ENCODE data around the gene CASTOR1. TPM values are rescaled to one million over a fixed set of nuclear protein-coding genes. Genes with fewer than 3 reads are reported as not detected.

Gene CASTOR1
- total RNA-seq, 1 donor from 2014 or later: 17.2 TPM

DNA sequence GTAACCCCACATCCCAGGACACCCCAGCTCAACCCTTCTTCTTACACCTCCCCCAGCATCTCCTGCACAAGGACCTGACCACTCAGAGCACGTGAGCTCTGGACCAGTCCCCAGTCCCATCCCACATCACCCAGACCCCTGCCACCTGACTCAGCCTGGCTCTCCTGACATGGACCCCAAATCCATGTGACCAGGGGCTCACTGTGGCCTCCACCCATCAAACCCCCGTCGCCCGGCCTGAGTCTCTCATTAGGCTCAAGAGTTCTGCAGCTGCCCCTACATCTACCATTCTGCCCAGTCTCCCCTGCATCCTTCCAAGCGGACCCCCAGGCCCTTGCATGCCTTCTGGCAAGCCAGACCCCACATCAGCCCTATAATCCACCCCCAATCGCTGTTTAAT, 40.8 kb downstream of the CASTOR1 start:
- peaks cover 19% of the 10 kb centered on the region for H3K27me3 Mint-ChIP-seq (ENCODE audit: unreplicated experiment)
- no peaks in the 10 kb centered on the region for H3K36me3 Mint-ChIP-seq (ENCODE audit: low read depth, unreplicated experiment)
- no peak overlapping the region for H3K4me3 Mint-ChIP-seq (ENCODE audit: unreplicated experiment)
- H3K9me3 Mint-ChIP-seq (ENCODE audit: unreplicated experiment): no peaks in the 10 kb centered on the region
- DNase-seq (ENCODE audit: low spot score): no peak
- no peak overlapping the region for H3K27ac Mint-ChIP-seq (ENCODE audit: unreplicated experiment)
- H3K4me1 Mint-ChIP-seq (ENCODE audit: unreplicated experiment): peaks cover 8% of the 10 kb centered on the region
- TF ChIP-seq, protein P1, sequence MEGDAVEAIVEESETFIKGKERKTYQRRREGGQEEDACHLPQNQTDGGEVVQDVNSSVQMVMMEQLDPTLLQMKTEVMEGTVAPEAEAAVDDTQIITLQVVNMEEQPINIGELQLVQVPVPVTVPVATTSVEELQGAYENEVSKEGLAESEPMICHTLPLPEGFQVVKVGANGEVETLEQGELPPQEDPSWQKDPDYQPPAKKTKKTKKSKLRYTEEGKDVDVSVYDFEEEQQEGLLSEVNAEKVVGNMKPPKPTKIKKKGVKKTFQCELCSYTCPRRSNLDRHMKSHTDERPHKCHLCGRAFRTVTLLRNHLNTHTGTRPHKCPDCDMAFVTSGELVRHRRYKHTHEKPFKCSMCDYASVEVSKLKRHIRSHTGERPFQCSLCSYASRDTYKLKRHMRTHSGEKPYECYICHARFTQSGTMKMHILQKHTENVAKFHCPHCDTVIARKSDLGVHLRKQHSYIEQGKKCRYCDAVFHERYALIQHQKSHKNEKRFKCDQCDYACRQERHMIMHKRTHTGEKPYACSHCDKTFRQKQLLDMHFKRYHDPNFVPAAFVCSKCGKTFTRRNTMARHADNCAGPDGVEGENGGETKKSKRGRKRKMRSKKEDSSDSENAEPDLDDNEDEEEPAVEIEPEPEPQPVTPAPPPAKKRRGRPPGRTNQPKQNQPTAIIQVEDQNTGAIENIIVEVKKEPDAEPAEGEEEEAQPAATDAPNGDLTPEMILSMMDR (IDR thresholded peaks at IDR 0.05; ENCODE audit: unreplicated experiment): no peak

DNA sequence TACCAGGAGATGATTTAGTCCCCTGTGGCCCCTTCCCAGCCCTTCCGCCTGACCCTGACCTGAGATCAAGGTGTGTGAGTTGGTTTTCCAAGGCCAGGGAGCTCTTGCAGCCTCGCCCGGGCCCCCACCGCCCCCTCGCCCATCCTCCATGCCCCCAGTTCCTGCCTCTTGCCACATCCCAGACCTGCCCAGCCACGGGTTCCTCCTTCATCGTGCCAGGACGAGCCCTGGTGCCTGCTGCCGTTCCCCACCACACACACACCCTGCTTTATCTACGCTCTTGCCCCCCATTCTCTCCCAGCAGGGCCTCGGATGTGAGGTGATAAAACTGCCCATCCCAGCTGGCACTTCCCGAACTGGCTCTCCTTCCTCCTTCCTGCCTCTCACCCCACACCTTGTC, 41.3 kb downstream of the CASTOR1 start:
- peaks cover 4% of the 10 kb centered on the region for H3K4me1 Mint-ChIP-seq (ENCODE audit: unreplicated experiment)
- H3K36me3 Mint-ChIP-seq (ENCODE audit: low read depth, unreplicated experiment): no peaks in the 10 kb centered on the region
- H3K4me3 Mint-ChIP-seq (ENCODE audit: unreplicated experiment): no peak overlapping the region
- TF ChIP-seq, protein P1 (IDR thresholded peaks at IDR 0.05; ENCODE audit: unreplicated experiment): no peak
- DNase-seq (ENCODE audit: low spot score): no peak
- H3K9me3 Mint-ChIP-seq (ENCODE audit: unreplicated experiment): no peaks in the 10 kb centered on the region
- no peak overlapping the region for H3K27ac Mint-ChIP-seq (ENCODE audit: unreplicated experiment)
- peaks cover 20% of the 10 kb centered on the region for H3K27me3 Mint-ChIP-seq (ENCODE audit: unreplicated experiment)

GRCh38 chr22:30247561-30247960, 41.7 kb downstream of the CASTOR1 start:
- no peak overlapping the region for H3K27ac Mint-ChIP-seq (ENCODE audit: unreplicated experiment)

GRCh38 chr22:30246814-30247376, 42.4 kb downstream of the CASTOR1 start:
- no peak overlapping the region for H3K27ac Mint-ChIP-seq (ENCODE audit: unreplicated experiment)
- no peaks in the 10 kb centered on the region for H3K36me3 Mint-ChIP-seq (ENCODE audit: low read depth, unreplicated experiment)
- peaks cover 19% of the 10 kb centered on the region for H3K27me3 Mint-ChIP-seq (ENCODE audit: unreplicated experiment)
- no peak for DNase-seq (ENCODE audit: low spot score)
- TF ChIP-seq, protein P1 (IDR thresholded peaks at IDR 0.05; ENCODE audit: unreplicated experiment): no peak
- H3K4me3 Mint-ChIP-seq (ENCODE audit: unreplicated experiment): no peak overlapping the region
- no peaks in the 10 kb centered on the region for H3K4me1 Mint-ChIP-seq (ENCODE audit: unreplicated experiment)
- H3K9me3 Mint-ChIP-seq (ENCODE audit: unreplicated experiment): no peaks in the 10 kb centered on the region

More at GRCh38 chr22:30247561-30247960, 41.7 kb downstream of the CASTOR1 start:
- H3K4me3 Mint-ChIP-seq (ENCODE audit: unreplicated experiment): no peak overlapping the region
- peaks cover under 1% of the 10 kb centered on the region for H3K4me1 Mint-ChIP-seq (ENCODE audit: unreplicated experiment)
- no peaks in the 10 kb centered on the region for H3K36me3 Mint-ChIP-seq (ENCODE audit: low read depth, unreplicated experiment)
- DNase-seq (ENCODE audit: low spot score): no peak
- TF ChIP-seq, protein P1 (IDR thresholded peaks at IDR 0.05; ENCODE audit: unreplicated experiment): no peak
- peaks cover 21% of the 10 kb centered on the region for H3K27me3 Mint-ChIP-seq (ENCODE audit: unreplicated experiment)
- H3K9me3 Mint-ChIP-seq (ENCODE audit: unreplicated experiment): no peaks in the 10 kb centered on the region

GRCh38 chr22:30245985-30246813, 43.1 kb downstream of the CASTOR1 start, which contains the start of gene LIF:
Gene LIF (minus strand): TSS chr22:30246759. CDS start chr22:30246695, 64 bp downstream.
- TF ChIP-seq, protein P1 (IDR thresholded peaks at IDR 0.05; ENCODE audit: unreplicated experiment): no peak
- Mint-ChIP-seq H3K4me1 (ENCODE audit: unreplicated experiment) (no peaks in the 10 kb centered on the region), H3K4me3 (ENCODE audit: unreplicated experiment) (peak within 1 kb of the TSS; percentile 85), H3K9me3 (ENCODE audit: unreplicated experiment) (no peaks in the 10 kb centered on the region), H3K27ac (ENCODE audit: unreplicated experiment) (no peak within 1 kb of the TSS), H3K27me3 (ENCODE audit: unreplicated experiment) (peaks cover 19% of the 10 kb centered on the region), H3K36me3 (ENCODE audit: low read depth, unreplicated experiment) (no peaks in the 10 kb centered on the region)
- no peak for DNase-seq (ENCODE audit: low spot score)
